Peyer's patch (tissue), 4 donors: ENCODE data around the gene APAF1.

Source experiments
- CTCF ChIP-seq, 6 experiments: fragments of 450-650 bp in 4 of 6; fragments of 200-600 bp in 2 of 6; sonication (generic) in 1 of 6; IDR thresholded peaks; one replicate each; pipeline ENCODE4 v1.5.1; 2017 to 2019; ENCODE audit warnings: antibody characterized with exemption in 6 of 6, mild to moderate bottlenecking in 3 of 6, moderate library complexity in 1 of 6
- POLR2A ChIP-seq, 2 donors: fragments of 450-650 bp; IDR thresholded peaks; one replicate each; pipeline ENCODE4 v1.5.1; 2017; ENCODE audit warnings: antibody characterized with exemption in 2 of 2, mild to moderate bottlenecking in 2 of 2, moderate library complexity in 2 of 2

- TF ChIP-seq CTCF (IDR thresholded peaks at IDR 0.05) = no peak
- TF ChIP-seq POLR2A (IDR thresholded peaks at IDR 0.05) = no peak
These were observed 124.0 kb downstream of the APAF1 start for GRCh38 chr12:98769068-98769467.
